Activated naive CD4-positive, alpha-beta T cell treated with anti-CD3 and anti-CD28 coated beads, Interleukin-2, amount 50 U/mL, for 24 hours (primary cell): ENCODE measurements around the gene ZNF576.

Experiments
- H3K27ac Mint-ChIP-seq: one replicate; pipeline ENCODE4 v1.8.0; 2021; ENCODE audit warnings: mild to moderate bottlenecking, mixed read lengths
- H3K27me3 Mint-ChIP-seq: one replicate; pipeline ENCODE4 v1.8.0; 2021; ENCODE audit warnings: mixed read lengths
- H3K36me3 Mint-ChIP-seq: one replicate; pipeline ENCODE4 v1.8.0; 2021; ENCODE audit warnings: mixed read lengths
- H3K4me1 Mint-ChIP-seq: one replicate; pipeline ENCODE4 v1.8.0; 2021; ENCODE audit warnings: mixed read lengths
- H3K4me3 Mint-ChIP-seq: one replicate; pipeline ENCODE4 v1.8.0; 2021; ENCODE audit warnings: mild to moderate bottlenecking, mixed read lengths
- H3K9me3 Mint-ChIP-seq: one replicate; pipeline ENCODE4 v1.8.0; 2021; ENCODE audit warnings: mixed read lengths

The ZNF576 gene

DNA sequence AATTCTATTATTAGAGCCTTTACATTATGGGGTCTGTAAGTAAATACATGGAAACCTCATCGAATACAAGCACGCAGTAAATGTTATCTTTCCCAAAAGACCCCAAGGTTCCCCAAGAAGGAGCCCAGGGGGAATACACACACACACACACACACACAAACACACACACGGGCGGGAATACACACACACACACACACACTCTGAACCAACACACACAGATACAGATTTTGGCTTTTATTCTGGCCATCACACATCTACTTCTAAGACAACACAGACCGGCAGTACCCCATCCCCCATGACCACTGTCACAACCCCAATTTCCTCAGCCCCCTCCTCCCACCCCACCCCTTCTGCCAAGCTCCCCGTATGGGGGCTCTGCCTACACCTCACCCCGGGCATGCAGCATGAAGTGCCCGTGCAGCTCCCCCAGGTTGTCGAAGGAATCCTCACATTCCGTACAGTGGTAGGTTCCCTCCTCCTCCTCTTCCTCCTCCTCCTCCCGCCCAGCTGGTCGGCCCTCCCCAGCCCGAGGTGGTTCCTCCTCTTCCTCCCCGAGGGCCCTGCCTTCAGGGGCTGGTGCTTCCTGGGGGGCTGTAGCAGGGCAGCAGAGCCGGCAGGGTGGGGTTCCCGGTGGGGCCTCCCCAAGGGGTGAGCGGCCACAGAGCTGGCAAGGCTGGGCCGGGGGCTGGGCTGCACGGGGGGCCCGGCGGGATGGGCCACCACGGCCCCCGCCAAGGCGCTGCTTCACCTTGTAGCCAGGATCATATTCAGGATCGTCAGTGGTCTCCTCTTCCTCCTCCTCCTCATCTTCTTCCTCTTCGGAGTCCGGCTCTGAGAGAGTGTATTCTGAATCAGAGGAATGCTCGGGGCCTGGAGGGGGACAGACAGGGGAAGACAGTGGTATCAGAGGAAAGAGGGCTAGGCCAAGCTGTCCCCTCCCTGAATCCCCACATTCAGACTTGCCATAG lies 11.1 kb downstream of the ZNF576 start:
- no peaks in the 10 kb centered on the region for H3K27me3 Mint-ChIP-seq
- peaks cover 10% of the 10 kb centered on the region for H3K4me1 Mint-ChIP-seq
- no peaks in the 10 kb centered on the region for H3K36me3 Mint-ChIP-seq
- H3K9me3 Mint-ChIP-seq = no peaks in the 10 kb centered on the region
- peak overlapping the region; percentile 46 for H3K27ac Mint-ChIP-seq
- no peak overlapping the region for H3K4me3 Mint-ChIP-seq

DNA sequence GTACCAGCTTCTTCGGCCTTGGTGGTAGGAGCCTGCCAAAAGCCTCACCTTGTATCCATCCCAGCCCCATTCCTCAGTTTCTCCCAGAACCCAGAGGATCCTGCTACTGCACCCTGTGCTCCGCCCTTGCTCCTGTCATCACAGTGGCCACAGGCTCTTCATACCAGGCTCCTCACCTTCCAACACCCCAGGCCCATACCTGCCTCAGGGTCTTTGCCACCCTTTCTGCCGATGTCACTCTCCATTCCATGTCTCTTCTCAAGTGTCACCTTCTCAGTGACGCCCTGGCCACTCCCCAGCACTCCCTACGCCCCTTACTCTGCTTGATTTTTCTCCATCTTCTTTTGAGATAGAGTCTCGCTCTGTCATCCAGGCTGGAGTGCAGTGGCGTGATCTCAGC lies 13.5 kb downstream of the ZNF576 start:
- peaks cover 4% of the 10 kb centered on the region for H3K36me3 Mint-ChIP-seq
- no peak overlapping the region for H3K4me3 Mint-ChIP-seq
- H3K27ac Mint-ChIP-seq = no peak overlapping the region
- no peaks in the 10 kb centered on the region for H3K27me3 Mint-ChIP-seq
- H3K9me3 Mint-ChIP-seq = no peaks in the 10 kb centered on the region
- peaks cover 16% of the 10 kb centered on the region for H3K4me1 Mint-ChIP-seq

DNA sequence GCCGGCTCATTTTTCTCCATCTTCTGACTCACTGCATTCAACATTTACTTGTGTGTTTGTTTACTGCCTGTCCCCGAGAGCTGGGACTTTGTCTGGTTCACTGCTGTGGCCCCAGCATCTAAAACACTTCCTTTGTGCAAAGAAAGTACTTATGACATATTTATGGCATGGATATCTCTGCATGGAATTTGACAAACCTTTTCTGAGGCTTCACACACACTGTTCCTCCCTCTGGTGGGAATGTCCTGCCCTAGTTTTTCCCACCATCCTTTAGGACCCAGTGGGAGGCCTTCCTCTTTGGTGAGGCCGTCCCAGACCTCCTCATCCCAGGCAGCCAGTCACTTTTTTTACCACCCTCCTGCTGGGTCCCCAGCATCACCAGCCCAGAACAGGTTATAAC lies 14.1 kb downstream of the ZNF576 start:
- Mint-ChIP-seq H3K9me3 (no peaks in the 10 kb centered on the region), H3K36me3 (peaks cover 4% of the 10 kb centered on the region), H3K27ac (peak overlapping the region; percentile 52), H3K27me3 (no peaks in the 10 kb centered on the region), H3K4me3 (no peak overlapping the region), H3K4me1 (peaks cover 17% of the 10 kb centered on the region)

DNA sequence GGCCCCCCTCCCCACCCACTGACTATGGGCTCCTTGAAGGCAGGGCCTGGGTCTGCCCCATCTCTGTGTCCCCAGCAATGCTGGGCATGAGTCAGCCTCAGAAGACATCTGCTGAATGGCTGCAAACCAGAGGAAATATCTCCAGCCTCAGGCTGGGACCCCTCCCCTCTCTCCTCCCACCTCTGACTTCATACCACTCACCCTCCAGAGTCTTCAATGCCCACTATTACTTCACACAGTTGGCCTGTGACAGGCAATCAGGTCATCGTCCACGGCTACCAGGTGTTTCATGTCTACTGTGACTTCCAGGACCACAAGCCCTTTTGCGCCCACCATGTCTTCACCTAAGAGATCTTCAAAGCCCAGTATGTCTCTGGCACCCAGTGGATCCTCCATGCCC lies 15.4 kb downstream of the ZNF576 start, which contains the start of gene SRRM5:
SRRM5 (plus strand) TSS at position 301 of the 400 bp plus-strand sequence; CDS start at position 335, 34 bp downstream.
- no peak within 1 kb of the TSS for H3K4me3 Mint-ChIP-seq

GRCh38 chr19:43612374-43612773 lies 16.0 kb downstream of the ZNF576 start:
- H3K9me3 Mint-ChIP-seq = no peaks in the 10 kb centered on the region
- H3K36me3 Mint-ChIP-seq = peaks cover 4% of the 10 kb centered on the region
- H3K27me3 Mint-ChIP-seq = no peaks in the 10 kb centered on the region
- H3K4me3 Mint-ChIP-seq = no peak overlapping the region
- H3K27ac Mint-ChIP-seq = no peak overlapping the region
- peaks cover 28% of the 10 kb centered on the region for H3K4me1 Mint-ChIP-seq

More for the DNA sequence above, 15.4 kb downstream of the ZNF576 start, which contains the start of gene SRRM5:
- H3K36me3 Mint-ChIP-seq = peaks cover 4% of the 10 kb centered on the region
- H3K27ac Mint-ChIP-seq = peak within 1 kb of the TSS; percentile 72
- H3K27me3 Mint-ChIP-seq = no peaks in the 10 kb centered on the region
- H3K4me1 Mint-ChIP-seq = peaks cover 26% of the 10 kb centered on the region
- no peaks in the 10 kb centered on the region for H3K9me3 Mint-ChIP-seq

DNA sequence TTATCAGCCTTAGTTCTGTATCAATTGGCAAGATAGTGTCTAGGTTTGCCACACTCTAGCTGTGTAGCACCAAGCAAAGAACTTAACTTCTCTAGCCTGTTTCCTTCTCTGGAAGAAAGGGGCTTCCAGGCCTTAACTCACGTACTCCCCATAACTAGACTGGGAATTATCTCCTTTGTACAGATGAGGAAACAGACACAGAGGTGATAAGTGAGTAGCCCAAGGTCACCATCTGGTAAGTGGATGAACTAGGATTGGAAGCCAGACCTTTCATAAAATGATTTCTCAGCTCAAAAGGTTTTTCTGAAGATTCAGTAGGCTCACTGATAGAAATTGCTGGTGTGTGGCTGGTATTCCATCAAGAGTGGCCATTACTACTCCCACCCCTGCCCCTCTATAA lies 19.9 kb downstream of the ZNF576 start:
- Mint-ChIP-seq H3K36me3 (peaks cover 4% of the 10 kb centered on the region), H3K27me3 (no peaks in the 10 kb centered on the region), H3K9me3 (no peaks in the 10 kb centered on the region), H3K27ac (peak overlapping the region; percentile 68), H3K4me1 (peaks cover 40% of the 10 kb centered on the region), H3K4me3 (no peak overlapping the region)

DNA sequence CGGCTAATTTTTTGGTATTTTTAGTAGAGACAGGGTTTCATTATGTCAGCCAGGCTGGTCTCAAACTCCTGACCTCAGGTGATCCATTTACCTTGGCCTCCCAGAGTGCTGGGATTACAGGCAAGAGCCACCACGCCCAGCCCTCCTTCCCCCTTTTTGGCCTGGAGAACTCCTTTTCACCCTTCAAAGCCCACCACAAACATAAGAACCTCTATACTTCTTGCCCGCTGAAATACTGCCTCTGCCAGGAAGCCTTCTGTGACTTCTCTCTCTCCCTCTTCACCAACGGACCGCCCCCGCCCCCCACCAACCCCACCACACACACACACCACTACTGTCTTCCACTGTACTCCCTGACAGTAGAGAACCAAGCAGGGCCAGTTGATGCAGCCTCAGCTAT lies 20.6 kb downstream of the ZNF576 start:
- Mint-ChIP-seq H3K27ac (no peak overlapping the region), H3K36me3 (peaks cover 4% of the 10 kb centered on the region), H3K4me1 (peaks cover 39% of the 10 kb centered on the region), H3K27me3 (no peaks in the 10 kb centered on the region), H3K9me3 (no peaks in the 10 kb centered on the region), H3K4me3 (no peak overlapping the region)

- H3K27ac Mint-ChIP-seq = peak overlapping the region; percentile 95
- H3K36me3 Mint-ChIP-seq = no peaks in the 10 kb centered on the region
- peak overlapping the region; percentile 95 for H3K4me3 Mint-ChIP-seq
- no peaks in the 10 kb centered on the region for H3K27me3 Mint-ChIP-seq
- no peaks in the 10 kb centered on the region for H3K9me3 Mint-ChIP-seq
- peaks cover 36% of the 10 kb centered on the region for H3K4me1 Mint-ChIP-seq
Observed at GRCh38 chr19:43618921-43619261, 22.5 kb downstream of the ZNF576 start.

GRCh38 chr19:43619262-43620060 lies 23.1 kb downstream of the ZNF576 start, which contains the start of gene ZNF428:
ZNF428 (minus strand) TSS chr19:43619629; CDS start chr19:43614304, 5,325 bp downstream.
- no peaks in the 10 kb centered on the region for H3K36me3 Mint-ChIP-seq
- peaks cover 32% of the 10 kb centered on the region for H3K4me1 Mint-ChIP-seq
- no peaks in the 10 kb centered on the region for H3K9me3 Mint-ChIP-seq
- peak within 1 kb of the TSS; percentile 96 for H3K27ac Mint-ChIP-seq
- no peaks in the 10 kb centered on the region for H3K27me3 Mint-ChIP-seq
- H3K4me3 Mint-ChIP-seq = peak within 1 kb of the TSS; percentile 95

DNA sequence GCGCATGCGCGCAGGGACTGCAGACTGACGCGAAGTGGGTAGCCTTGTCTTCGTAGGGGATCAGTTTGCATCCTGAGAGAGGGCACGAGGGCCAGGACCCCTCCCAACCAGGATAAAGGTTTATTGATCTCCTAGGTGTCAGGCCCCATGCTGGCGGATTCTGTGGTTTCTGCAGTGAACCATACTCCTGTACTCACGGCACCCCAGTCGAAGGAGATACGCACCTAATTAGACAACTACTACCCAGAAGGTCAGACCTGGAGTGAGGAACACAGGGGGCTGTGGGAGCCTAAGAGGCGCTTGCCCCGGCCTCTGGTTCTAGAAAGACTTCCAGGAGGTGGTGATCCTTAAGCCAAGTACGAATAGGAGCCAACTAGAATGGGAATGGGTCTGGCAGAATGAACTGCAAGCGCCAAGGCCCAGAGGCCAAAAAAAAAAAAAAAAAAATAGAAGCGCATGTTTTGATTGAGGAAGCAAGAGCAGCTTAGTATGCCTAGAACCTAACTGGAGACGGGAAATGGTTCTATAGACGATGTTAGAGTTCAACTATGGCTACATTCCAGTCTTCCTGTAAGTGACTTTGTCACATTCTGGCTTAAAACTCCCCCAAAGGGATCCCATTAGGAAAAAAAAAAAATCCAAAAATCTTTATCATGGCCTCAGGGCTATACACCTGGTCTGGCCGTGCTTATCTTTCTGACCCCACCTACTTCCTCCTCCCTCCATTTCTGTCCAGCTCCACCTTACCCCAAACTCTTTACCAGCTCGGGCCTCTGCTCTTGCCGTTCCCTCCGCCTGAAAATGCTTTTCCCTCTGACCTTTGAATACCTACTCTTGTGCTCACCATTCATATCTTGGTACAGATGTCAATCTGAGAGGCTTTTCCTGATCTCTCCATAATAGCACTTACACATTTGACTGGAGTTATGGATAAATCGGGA lies 23.9 kb downstream of the ZNF576 start:
- Mint-ChIP-seq H3K36me3 (no peaks in the 10 kb centered on the region), H3K4me3 (peak overlapping the region; percentile 95), H3K27me3 (no peaks in the 10 kb centered on the region), H3K27ac (peak overlapping the region; percentile 96), H3K9me3 (no peaks in the 10 kb centered on the region), H3K4me1 (peaks cover 39% of the 10 kb centered on the region)

DNA sequence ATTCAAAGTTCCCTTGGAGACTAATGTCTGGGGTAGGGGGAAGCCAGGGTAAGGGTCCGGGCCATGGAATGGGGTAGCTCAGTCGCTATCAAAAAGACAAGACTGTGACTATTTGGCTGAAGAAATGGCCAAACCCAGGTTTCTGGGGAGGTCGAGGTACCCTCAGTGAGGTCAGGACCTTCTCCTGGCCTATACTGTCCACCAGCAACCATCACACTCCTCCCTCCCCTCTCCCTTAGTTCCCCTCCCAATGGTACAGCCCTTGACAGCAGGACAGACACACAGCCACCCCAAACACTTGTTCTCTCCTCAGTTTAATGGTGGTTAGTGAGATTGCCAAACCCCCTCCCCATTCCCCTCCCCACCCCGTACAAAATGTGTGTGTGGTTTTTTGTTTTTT lies 25.7 kb downstream of the ZNF576 start:
- no peaks in the 10 kb centered on the region for H3K27me3 Mint-ChIP-seq
- no peaks in the 10 kb centered on the region for H3K36me3 Mint-ChIP-seq
- H3K9me3 Mint-ChIP-seq = no peaks in the 10 kb centered on the region
- no peak overlapping the region for H3K4me3 Mint-ChIP-seq
- peaks cover 27% of the 10 kb centered on the region for H3K4me1 Mint-ChIP-seq
- no peak overlapping the region for H3K27ac Mint-ChIP-seq

GRCh38 chr19:43622956-43623355 lies 26.6 kb downstream of the ZNF576 start:
- H3K4me1 Mint-ChIP-seq = peaks cover 27% of the 10 kb centered on the region
- no peak overlapping the region for H3K27ac Mint-ChIP-seq
- no peaks in the 10 kb centered on the region for H3K27me3 Mint-ChIP-seq

DNA sequence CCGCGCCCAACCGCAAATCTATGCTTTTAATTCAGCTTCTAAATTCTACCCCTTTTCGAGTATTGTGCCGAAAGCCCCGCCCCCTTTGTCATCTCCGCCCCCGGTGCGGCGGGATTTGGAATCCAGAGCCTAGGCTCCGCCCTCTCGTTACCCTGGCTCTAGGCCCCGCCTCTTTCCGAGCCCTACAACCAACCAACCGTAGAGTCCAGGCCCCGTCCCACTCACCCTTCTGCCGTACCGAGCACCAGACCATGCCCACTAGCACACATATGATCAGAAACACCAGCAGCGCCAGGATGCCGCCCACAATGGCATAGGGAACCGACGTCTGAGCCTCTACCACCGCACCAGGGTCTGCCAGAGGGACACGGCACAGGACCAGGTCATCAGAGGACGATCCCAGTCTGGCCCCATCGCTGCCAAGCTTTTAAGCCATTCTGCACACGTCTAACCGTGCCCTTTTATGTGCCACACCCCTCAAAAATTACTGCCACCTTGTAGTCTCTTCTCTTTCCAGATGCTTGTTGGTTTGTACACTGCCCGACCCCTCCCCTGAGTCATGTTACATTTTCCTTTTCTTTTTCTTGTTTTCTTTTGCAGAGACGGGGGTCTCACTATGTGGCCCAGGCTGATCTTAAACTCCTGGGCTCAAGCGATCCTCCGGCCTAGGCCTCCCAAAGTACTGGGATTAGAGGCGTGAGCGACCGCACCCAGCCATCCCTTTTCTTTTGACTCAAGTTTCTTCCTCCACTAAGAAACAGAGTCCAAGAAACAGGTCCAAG lies 27.7 kb downstream of the ZNF576 start:
- H3K4me1 Mint-ChIP-seq = peaks cover 22% of the 10 kb centered on the region
- H3K36me3 Mint-ChIP-seq = no peaks in the 10 kb centered on the region
- H3K4me3 Mint-ChIP-seq = no peak overlapping the region
- no peaks in the 10 kb centered on the region for H3K9me3 Mint-ChIP-seq
- peak overlapping the region; percentile 12 for H3K27ac Mint-ChIP-seq
- no peaks in the 10 kb centered on the region for H3K27me3 Mint-ChIP-seq

More at GRCh38 chr19:43622956-43623355, 26.6 kb downstream of the ZNF576 start:
- Mint-ChIP-seq H3K36me3 (no peaks in the 10 kb centered on the region), H3K9me3 (no peaks in the 10 kb centered on the region), H3K4me3 (no peak overlapping the region)

- Mint-ChIP-seq H3K27me3 (no peaks in the 10 kb centered on the region), H3K36me3 (no peaks in the 10 kb centered on the region), H3K4me3 (no peak overlapping the region), H3K27ac (no peak overlapping the region), H3K4me1 (peaks cover 21% of the 10 kb centered on the region), H3K9me3 (no peaks in the 10 kb centered on the region)
Observed at GRCh38 chr19:43624933-43625332, 28.5 kb downstream of the ZNF576 start.
